NT2/D1 (cell line): ENCODE measurements around the gene DAPK2.

ENCODE experiments used
- SUZ12 ChIP-seq: IDR thresholded peaks from 2 replicates; pipeline ENCODE4 v1.6.1; 2011; ENCODE audit not compliant: insufficient read length, insufficient read depth; ENCODE audit errors: extremely low read depth
- YY1 ChIP-seq: IDR thresholded peaks from 2 replicates; pipeline ENCODE4 v1.6.1; 2011; ENCODE audit not compliant: insufficient read length, insufficient read depth

- TF ChIP-seq SUZ12 (no peak), YY1 (no peak)
Measured at GRCh38 chr15:64070965-64071851, 24.9 kb upstream of the DAPK2 start.
